GM21367 (cell line): ENCODE measurements around the gene CNOT8.

ENCODE experiments used
- ATAC-seq: cut with Tn5 transposase; IDR thresholded peaks from one replicate; pipeline ENCODE4 v1.9.1; 2021; ENCODE audit not compliant: unreplicated experiment

The CNOT8 gene

GRCh38 chr5:154863291-154864080 is 5.1 kb downstream of the CNOT8 start:
- ATAC-seq, result no peak

- ATAC-seq, result no peak
Measured at GRCh38 chr5:154865466-154866184, 7.2 kb downstream of the CNOT8 start.

- no peak for ATAC-seq
Measured at GRCh38 chr5:154866841-154867240, 8.4 kb downstream of the CNOT8 start.

GRCh38 chr5:154868702-154869101 is 10.3 kb downstream of the CNOT8 start:
- no peak for ATAC-seq

GRCh38 chr5:154871734-154872133 is 13.3 kb downstream of the CNOT8 start:
- ATAC-seq, result no peak

- ATAC-seq, result no peak
Measured at GRCh38 chr5:154873791-154874331, 15.4 kb downstream of the CNOT8 start.

GRCh38 chr5:154878642-154879335 is 20.4 kb downstream of the CNOT8 start:
- ATAC-seq, result no peak

GRCh38 chr5:154881986-154882385 is 23.6 kb downstream of the CNOT8 start:
- no peak for ATAC-seq

GRCh38 chr5:154884424-154884823 is 26.0 kb downstream of the CNOT8 start:
- ATAC-seq, result no peak

GRCh38 chr5:154885439-154885838 is 27.0 kb downstream of the CNOT8 start:
- no peak for ATAC-seq

GRCh38 chr5:154892369-154892771 is 33.9 kb downstream of the CNOT8 start:
- ATAC-seq, result no peak

- ATAC-seq, result no peak
Measured at GRCh38 chr5:154893381-154893780, 35.0 kb downstream of the CNOT8 start.

GRCh38 chr5:154895606-154896561 is 37.5 kb downstream of the CNOT8 start:
- no peak for ATAC-seq

- ATAC-seq, result no peak
Measured at GRCh38 chr5:154896562-154897165, 38.2 kb downstream of the CNOT8 start.

- ATAC-seq, result no peak
Measured at GRCh38 chr5:154898210-154898609, 39.8 kb downstream of the CNOT8 start.

GRCh38 chr5:154899151-154899816 is 40.9 kb downstream of the CNOT8 start:
- no peak for ATAC-seq

- ATAC-seq, result no peak
Measured at GRCh38 chr5:154900066-154900465, 41.6 kb downstream of the CNOT8 start.

- ATAC-seq, result no peak
Measured at GRCh38 chr5:154901276-154901675, 42.8 kb downstream of the CNOT8 start.

- ATAC-seq, result no peak
Measured at GRCh38 chr5:154901913-154902312, 43.5 kb downstream of the CNOT8 start.
